Caki2 (cell line): ENCODE results near the gene TBC1D16. TPM values are rescaled to one million over a fixed set of nuclear protein-coding genes. Genes with fewer than 3 reads are reported as not detected.

Experiments used
- DNase-seq: peaks from one replicate; pipeline ENCODE4 v3.0.0-alpha.2; 2015; ENCODE audit warnings: low read depth
- in situ Hi-C: cut with HindIII; loops from 2 replicates; pipeline ENCODE4 v1.10.0; 2016; ENCODE audit warnings: low sequenced_read_pairs, low pct_unique_long_range_greater_than_20kb, mixed read lengths
- total RNA-seq: library from RNA; depleted of rRNA; stranded (reverse); fragments of >200 nt; shearing (Covaris generic); gene quantifications from 2 replicates; pipeline ENCODE4 v1.2.3, GENCODE V29; 2014; ENCODE audit warnings: low replicate concordance

Gene TBC1D16
- total RNA-seq, 1 experiment from 2014 or later, result 25.8 TPM

GRCh38 chr17:79951361-79952264 is 84.1 kb downstream of the TBC1D16 start:
- in situ Hi-C loops, result no loop called here
- no peak for DNase-seq

DNA sequence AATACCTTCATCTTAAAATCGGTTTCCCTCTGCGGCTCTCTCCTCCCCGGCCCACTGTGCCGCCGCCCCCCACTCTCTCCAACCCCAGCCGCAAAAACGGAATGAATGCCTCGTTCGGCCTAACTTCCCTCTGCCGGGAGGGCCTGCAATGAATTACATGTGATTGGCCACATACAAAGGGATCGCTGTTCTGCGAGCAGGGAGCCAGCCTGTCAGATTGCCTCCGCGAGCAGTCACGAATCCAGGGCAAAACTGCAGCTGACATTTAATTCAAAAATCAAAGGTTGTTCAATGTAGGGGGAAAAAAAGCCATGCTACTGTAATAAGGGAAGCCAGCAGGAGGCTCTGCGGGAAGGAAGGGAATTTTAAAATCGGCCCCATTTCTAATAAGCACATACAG is 84.9 kb downstream of the TBC1D16 start:
- no peak for DNase-seq
- in situ Hi-C loops, result no loop called here

GRCh38 chr17:79950306-79950705 is 85.4 kb downstream of the TBC1D16 start:
- no peak for DNase-seq
- in situ Hi-C loops, result no loop called here

DNA sequence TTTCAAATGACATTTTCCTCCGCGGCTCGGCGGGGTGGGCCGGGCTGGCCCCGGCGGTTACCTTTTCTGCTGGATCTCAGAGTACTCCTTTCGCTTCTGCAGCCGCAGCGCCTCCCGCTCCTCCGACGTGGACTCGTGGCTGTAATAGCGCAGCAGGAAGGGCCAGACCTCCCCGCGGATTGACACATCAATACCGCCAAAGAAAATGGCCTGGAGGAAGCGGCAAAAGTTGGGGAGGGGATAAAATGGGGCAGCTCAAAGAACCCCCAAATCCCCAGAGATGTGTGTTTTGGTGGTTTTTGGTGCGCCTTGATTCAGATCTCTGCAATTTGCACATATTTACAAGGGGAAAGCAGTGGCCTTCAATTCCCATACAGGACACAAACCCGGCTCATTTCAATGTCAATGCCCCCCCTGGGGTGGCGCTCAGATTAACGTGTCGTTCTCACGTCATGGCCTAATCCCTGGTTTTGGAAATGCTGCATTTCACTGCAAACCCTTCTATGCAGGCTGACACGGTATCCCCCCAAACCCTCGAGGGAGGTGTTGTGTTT is 85.9 kb downstream of the TBC1D16 start:
- in situ Hi-C loops, result no loop called here
- no peak for DNase-seq

DNA sequence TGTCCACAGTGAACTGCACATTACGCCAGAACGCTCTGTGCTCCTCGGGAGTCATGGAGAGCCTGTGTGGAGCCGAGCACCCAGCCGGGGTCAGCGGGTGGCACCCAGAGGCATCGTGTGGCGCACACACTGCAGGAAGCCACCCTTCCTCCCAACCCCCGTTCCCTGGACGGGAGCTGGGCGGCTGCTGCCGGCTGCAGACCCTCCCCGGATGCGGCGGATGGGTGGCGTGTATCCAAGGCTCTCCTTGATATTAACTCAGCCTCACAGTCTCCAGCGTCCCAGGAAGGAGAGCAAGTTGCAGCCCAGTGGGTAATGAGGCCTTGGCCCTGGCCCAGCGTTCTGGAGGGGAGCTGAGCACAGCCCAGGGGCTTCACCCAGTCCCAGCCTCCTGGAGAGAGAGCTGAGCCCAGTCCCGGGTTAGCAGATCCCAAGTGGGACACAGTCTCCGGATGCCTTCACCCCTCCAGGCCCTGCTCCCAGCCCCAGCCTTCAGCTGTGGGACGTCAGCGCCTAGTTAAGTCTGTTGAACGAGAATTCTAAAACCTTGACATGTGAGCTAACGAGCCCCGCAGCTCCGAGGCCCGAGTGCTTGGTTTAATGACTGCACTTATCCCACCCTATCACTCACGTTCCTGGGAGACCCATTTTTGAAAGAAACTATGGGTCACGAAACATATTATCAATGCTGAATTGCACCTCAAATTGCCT is 86.6 kb downstream of the TBC1D16 start:
- DNase-seq, result no peak
- in situ Hi-C loops, result no loop called here

DNA sequence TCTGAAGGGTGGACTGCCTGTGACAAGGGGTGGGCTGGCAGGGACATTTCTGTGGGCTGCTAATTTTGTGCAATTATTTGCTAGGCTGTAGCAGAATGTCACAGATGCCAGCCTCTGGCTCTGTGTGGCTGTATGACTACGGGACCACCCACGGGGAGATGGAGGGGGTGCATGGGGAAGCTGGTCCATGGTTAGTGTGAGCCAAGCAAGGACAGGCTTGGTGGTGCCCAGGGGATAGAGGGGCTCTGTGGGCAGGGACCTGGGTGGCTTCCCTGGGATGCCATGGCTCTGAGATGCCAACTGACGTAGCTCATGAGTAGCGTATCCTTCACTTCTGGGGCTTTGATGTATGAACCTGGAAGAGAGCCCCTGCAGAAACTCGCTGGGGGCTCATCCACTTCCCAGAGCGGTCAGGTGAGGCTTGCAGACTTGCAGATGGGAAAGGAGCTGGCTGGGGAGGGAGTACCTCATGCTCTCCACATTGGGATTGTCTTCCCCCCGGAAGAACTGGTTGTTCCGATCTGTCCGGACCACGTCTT is 87.2 kb downstream of the TBC1D16 start:
- no peak for DNase-seq
- in situ Hi-C loops, result no loop called here

- no peak for DNase-seq
- in situ Hi-C loops, result no loop called here
Measured at GRCh38 chr17:79947351-79948031, 88.2 kb downstream of the TBC1D16 start.

GRCh38 chr17:79946352-79947231 is 89.1 kb downstream of the TBC1D16 start:
- DNase-seq, result no peak
- in situ Hi-C loops, result no loop called here

GRCh38 chr17:79945591-79946255 is 89.9 kb downstream of the TBC1D16 start:
- in situ Hi-C loops, result no loop called here

GRCh38 chr17:79944821-79945391 is 90.8 kb downstream of the TBC1D16 start:
- in situ Hi-C loops, result no loop called here

More at GRCh38 chr17:79945591-79946255, 89.9 kb downstream of the TBC1D16 start:
- DNase-seq, result no peak

GRCh38 chr17:79944251-79944812 is 91.3 kb downstream of the TBC1D16 start:
- in situ Hi-C loops, result no loop called here
- DNase-seq, result no peak

More at GRCh38 chr17:79944821-79945391, 90.8 kb downstream of the TBC1D16 start:
- no peak for DNase-seq

DNA sequence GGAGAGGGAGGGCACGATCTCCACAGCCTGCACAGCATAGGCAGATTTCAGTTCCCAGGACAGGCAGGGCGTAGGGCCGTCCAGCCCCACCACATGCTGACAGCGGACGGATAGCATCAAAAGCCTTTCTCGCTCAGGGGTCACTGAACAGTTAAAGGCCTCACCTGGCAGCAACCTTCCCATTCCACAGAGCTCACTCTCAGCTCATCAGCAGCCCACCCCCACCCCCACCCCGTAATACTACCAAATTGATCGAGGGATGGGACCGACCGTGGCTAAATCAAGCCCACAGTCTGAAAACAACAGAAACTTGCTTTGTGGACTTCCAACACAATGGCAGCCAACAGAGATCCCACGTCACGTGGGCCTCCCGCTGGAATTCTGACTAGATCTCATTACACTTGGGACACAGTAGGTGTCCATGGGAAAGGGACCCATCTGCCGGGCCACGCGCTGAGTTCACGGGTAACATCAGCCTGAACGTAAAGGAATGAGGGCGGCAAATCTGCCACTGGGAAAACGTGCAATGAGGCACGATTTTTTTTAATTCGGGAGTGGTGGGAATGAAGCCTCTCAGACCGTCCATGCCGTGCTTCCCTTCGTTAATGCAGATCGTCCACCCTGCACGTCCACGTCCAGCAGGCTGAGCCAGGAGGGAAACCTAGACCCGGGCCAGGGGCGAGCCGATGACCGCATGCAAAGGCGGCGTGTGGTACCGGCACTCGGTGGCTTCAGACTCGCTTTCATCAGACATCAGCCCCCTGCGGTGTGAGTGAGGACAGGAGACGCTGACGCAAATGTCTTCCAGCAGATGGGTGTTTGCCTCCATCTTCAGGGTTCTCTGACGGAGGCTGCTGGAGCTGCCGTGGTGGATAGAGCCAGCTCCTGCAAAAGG is 92.1 kb downstream of the TBC1D16 start:
- no peak for DNase-seq
- in situ Hi-C loops, result no loop called here

- in situ Hi-C loops, result no loop called here
- DNase-seq, result no peak
Measured at GRCh38 chr17:79942591-79943346, 92.9 kb downstream of the TBC1D16 start.

DNA sequence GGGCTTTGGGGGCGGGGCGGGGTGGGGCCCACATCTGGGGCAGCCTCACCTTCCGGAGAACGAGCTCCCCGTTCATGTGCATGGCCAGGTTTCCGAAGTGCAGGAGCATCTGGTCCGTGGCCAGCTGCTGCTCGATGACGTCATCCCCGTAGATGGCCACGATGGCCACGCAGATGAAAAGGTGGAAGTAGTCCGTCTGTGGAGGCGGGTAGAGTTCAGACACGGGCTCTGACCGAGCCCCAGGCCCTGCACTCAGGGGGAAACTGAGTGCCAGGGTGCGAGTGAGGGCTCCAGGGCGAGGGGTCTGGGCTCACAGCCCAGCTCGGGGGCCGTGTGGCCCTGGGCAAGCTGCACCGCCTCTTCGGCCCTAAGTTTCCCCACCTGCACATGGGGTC is 93.7 kb downstream of the TBC1D16 start:
- in situ Hi-C loops, result no loop called here
- DNase-seq, result no peak
